GM12878 (cell line): ENCODE results near the gene MYG1.

Experiments used
- EP300 ChIP-seq, 2 experiments: fragments of 150-350 bp in 1 of 2; IDR thresholded peaks; 2 replicates each; pipeline ENCODE4 v1.6.1; 2011 to 2012; ENCODE audit warnings: low read depth in 2 of 2, low read length in 2 of 2, borderline replicate concordance in 1 of 2, improper control_type of control experiment in 1 of 2, inconsistent platforms in 1 of 2; ENCODE audit not compliant: control insufficient read depth in 1 of 2
- JUND ChIP-seq: IDR thresholded peaks from 2 replicates; pipeline ENCODE4 v1.6.1; 2012; ENCODE audit warnings: low read depth, mild to moderate bottlenecking, low read length, improper control_type of control experiment, moderate library complexity
- TCF12 ChIP-seq: IDR thresholded peaks from 2 replicates; pipeline ENCODE4 v1.6.1; 2011; ENCODE audit warnings: low read depth, mild to moderate bottlenecking, low read length
- ZNF274 ChIP-seq: IDR thresholded peaks from one replicate; pipeline ENCODE4 v1.8.0; 2011; ENCODE audit not compliant: insufficient read length, insufficient read depth
- TF ChIP-seq, protein P1 (sequence below), 3 experiments: IDR thresholded peaks in 2 of 3; conservative IDR thresholded peaks in 1 of 3; 2 replicates each; pipeline ENCODE4 v1.5.1; 2011; ENCODE audit warnings: low read depth in 3 of 3, low read length in 3 of 3, mild to moderate bottlenecking in 3 of 3, control low read depth in 2 of 3, moderate library complexity in 2 of 3, inconsistent platforms in 1 of 3, mixed read lengths in 1 of 3; ENCODE audit not compliant: control insufficient read depth in 2 of 3, insufficient read depth in 1 of 3; ENCODE audit errors: extremely low read depth in 1 of 3

DNA sequence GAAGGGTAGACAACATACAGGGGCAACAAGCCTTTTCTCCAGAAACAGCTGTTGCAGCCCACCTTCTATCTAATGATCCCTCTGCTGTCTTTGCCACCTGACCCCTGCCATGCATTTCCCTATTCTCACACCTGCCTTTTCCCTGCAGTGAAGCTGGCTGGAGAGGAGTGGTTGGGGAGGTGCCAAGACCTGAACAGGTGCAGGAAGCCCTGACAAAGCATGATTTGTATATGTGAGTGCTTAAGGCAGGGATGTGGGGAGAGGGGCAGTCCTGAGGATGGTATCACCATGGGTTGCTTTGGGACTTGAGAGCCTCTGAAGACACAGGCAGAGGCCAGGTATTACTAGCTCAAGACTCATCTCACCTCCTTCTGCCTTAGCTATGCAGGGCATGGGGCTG lies 7.1 kb upstream of the MYG1 start:
- TF ChIP-seq, protein P1, sequence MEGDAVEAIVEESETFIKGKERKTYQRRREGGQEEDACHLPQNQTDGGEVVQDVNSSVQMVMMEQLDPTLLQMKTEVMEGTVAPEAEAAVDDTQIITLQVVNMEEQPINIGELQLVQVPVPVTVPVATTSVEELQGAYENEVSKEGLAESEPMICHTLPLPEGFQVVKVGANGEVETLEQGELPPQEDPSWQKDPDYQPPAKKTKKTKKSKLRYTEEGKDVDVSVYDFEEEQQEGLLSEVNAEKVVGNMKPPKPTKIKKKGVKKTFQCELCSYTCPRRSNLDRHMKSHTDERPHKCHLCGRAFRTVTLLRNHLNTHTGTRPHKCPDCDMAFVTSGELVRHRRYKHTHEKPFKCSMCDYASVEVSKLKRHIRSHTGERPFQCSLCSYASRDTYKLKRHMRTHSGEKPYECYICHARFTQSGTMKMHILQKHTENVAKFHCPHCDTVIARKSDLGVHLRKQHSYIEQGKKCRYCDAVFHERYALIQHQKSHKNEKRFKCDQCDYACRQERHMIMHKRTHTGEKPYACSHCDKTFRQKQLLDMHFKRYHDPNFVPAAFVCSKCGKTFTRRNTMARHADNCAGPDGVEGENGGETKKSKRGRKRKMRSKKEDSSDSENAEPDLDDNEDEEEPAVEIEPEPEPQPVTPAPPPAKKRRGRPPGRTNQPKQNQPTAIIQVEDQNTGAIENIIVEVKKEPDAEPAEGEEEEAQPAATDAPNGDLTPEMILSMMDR (IDR thresholded peaks at IDR 0.05 in 2 of 3, conservative IDR thresholded peaks at IDR 0.05 in 1 of 3; ENCODE audit: control insufficient read depth in 2 of 3, extremely low read depth in 1 of 3, insufficient read depth in 1 of 3, low read depth in 3 of 3, low read length in 3 of 3) = no peak
- TF ChIP-seq EP300 (IDR thresholded peaks at IDR 0.05; ENCODE audit: borderline replicate concordance in 1 of 2, control insufficient read depth in 1 of 2, low read depth in 2 of 2, low read length in 2 of 2) (no peak), ZNF274 (no peak), JUND (no peak), TCF12 (no peak)
